Activated T-cell treated with anti-CD3 and anti-CD28 coated beads, Interleukin-2, amount 50 U/mL, for 24 hours (primary cell): ENCODE results near the gene GGACT.
"Not testable (repeated sequence)": the region's sequence is repeated elsewhere in the genome, so short reads cannot be mapped to it uniquely, and the experiment has no call there.

Experiments used
- DNase-seq: peaks from one replicate; pipeline ENCODE4 v3.0.0-alpha.2; 2020
- H3K27ac Mint-ChIP-seq: 2 replicates; pipeline ENCODE4 v1.8.0; 2020; ENCODE audit warnings: mild to moderate bottlenecking, mixed read lengths
- H3K27me3 Mint-ChIP-seq: 2 replicates; pipeline ENCODE4 v1.8.0; 2020; ENCODE audit warnings: mixed read lengths
- H3K36me3 Mint-ChIP-seq: 2 replicates; pipeline ENCODE4 v1.8.0; 2020; ENCODE audit warnings: low read depth, mixed read lengths
- H3K4me1 Mint-ChIP-seq: 2 replicates; pipeline ENCODE4 v1.8.0; 2020; ENCODE audit warnings: low read depth, mixed read lengths
- H3K4me3 Mint-ChIP-seq: 2 replicates; pipeline ENCODE4 v1.8.0; 2020; ENCODE audit warnings: mild to moderate bottlenecking, moderate library complexity, mixed read lengths
- H3K9me3 Mint-ChIP-seq: 2 replicates; pipeline ENCODE4 v1.8.0; 2020; ENCODE audit warnings: mixed read lengths

GGACT gene

GRCh38 chr13:100581504-100581903, 7.1 kb downstream of the GGACT start:
- no peak overlapping the region for H3K4me3 Mint-ChIP-seq
- no peaks in the 10 kb centered on the region for H3K27me3 Mint-ChIP-seq
- H3K36me3 Mint-ChIP-seq: peaks cover 24% of the 10 kb centered on the region
- no peak for DNase-seq
- H3K4me1 Mint-ChIP-seq: peaks cover 30% of the 10 kb centered on the region
- no peak overlapping the region for H3K27ac Mint-ChIP-seq
- no peaks in the 10 kb centered on the region for H3K9me3 Mint-ChIP-seq

GRCh38 chr13:100581030-100581429, 7.6 kb downstream of the GGACT start:
- Mint-ChIP-seq H3K36me3 (peaks cover 26% of the 10 kb centered on the region), H3K4me3 (no peak overlapping the region), H3K27me3 (no peaks in the 10 kb centered on the region), H3K4me1 (peaks cover 29% of the 10 kb centered on the region), H3K9me3 (no peaks in the 10 kb centered on the region), H3K27ac (no peak overlapping the region)
- no peak for DNase-seq

DNA sequence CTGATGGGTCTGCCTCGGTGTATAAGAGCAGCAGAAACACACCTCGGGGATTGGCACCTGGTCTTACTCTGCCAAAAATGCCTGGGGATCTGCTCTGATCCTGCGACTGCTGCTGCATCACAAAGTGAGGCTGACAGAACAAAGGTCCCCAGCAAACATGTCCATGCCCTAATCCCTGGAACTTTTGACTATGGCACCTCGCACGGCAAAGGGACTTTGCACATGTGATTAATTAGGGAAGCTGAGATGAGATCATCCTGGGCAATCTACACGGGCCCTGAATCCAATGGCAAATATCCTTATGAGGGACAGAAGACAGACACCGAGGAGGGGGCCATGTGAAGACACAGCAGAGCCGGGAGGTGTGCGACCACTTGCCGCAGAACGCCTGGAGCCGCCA, 8.5 kb downstream of the GGACT start:
- H3K36me3 Mint-ChIP-seq: peaks cover 26% of the 10 kb centered on the region
- H3K27ac Mint-ChIP-seq: no peak overlapping the region
- peaks cover 23% of the 10 kb centered on the region for H3K4me1 Mint-ChIP-seq
- H3K9me3 Mint-ChIP-seq: no peaks in the 10 kb centered on the region
- H3K4me3 Mint-ChIP-seq: no peak overlapping the region
- no peaks in the 10 kb centered on the region for H3K27me3 Mint-ChIP-seq
- no peak for DNase-seq

- Mint-ChIP-seq H3K4me1 (peaks cover 28% of the 10 kb centered on the region), H3K36me3 (peaks cover 25% of the 10 kb centered on the region)
- DNase-seq, H3K9me3 Mint-ChIP-seq, H3K4me3 Mint-ChIP-seq, H3K27me3 Mint-ChIP-seq, H3K27ac Mint-ChIP-seq: not testable (repeated sequence)
Measured at GRCh38 chr13:100577239-100577638, 11.3 kb downstream of the GGACT start.

DNA sequence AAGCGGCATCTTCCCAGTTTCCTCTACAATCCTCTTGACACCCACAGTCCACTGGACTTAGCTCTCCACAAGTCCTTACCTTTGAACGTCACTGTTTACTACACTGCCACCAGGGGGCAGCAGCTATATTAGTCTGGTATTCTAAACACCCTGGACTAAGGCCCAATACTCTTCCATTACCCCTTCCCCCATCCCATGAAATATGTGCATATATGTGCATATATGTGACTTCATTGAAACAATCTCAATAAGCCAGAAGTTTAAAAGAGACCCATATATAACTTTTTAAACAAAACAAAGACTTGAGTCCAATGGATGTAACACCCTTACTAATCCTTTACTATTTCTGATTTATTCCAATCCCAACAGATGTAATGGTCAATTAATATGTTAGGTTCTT, 15.5 kb downstream of the GGACT start:
- Mint-ChIP-seq H3K27ac (no peak overlapping the region), H3K4me3 (no peak overlapping the region), H3K27me3 (no peaks in the 10 kb centered on the region)

DNA sequence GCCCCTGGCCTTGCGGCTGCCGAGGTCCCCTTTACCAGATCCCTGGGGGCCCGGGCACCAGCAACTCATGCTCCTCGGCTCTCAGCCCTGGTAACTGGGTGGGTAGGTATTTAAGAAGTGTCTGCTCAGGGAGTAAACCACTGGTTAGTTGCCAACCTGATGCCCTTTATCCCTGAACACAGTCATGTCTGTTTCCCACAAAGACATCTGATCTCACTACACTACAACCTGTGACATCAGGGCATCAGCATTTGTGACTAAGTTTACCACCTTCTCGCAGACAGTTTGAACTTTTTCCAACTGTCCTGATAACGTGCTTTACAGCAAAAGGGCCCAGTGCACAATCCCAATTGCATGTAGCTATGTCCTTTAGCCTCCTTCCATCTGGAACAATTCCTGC, 22.0 kb downstream of the GGACT start:
- Mint-ChIP-seq H3K4me3 (no peak overlapping the region), H3K4me1 (peaks cover 3% of the 10 kb centered on the region), H3K9me3 (no peaks in the 10 kb centered on the region), H3K36me3 (no peaks in the 10 kb centered on the region), H3K27ac (no peak overlapping the region), H3K27me3 (no peaks in the 10 kb centered on the region)
- DNase-seq: no peak

More for the DNA sequence above, 15.5 kb downstream of the GGACT start:
- H3K36me3 Mint-ChIP-seq: peaks cover 4% of the 10 kb centered on the region
- peaks cover 16% of the 10 kb centered on the region for H3K4me1 Mint-ChIP-seq
- no peaks in the 10 kb centered on the region for H3K9me3 Mint-ChIP-seq
- peak; percentile 72 for DNase-seq

- Mint-ChIP-seq H3K4me3 (no peak overlapping the region), H3K27me3 (no peaks in the 10 kb centered on the region), H3K4me1 (peaks cover 3% of the 10 kb centered on the region), H3K9me3 (no peaks in the 10 kb centered on the region), H3K27ac (no peak overlapping the region), H3K36me3 (no peaks in the 10 kb centered on the region)
- no peak for DNase-seq
Measured at GRCh38 chr13:100565286-100565685, 23.3 kb downstream of the GGACT start.

- Mint-ChIP-seq H3K4me3 (no peak overlapping the region), H3K9me3 (no peaks in the 10 kb centered on the region), H3K27ac (no peak overlapping the region), H3K4me1 (peaks cover 3% of the 10 kb centered on the region), H3K27me3 (no peaks in the 10 kb centered on the region), H3K36me3 (no peaks in the 10 kb centered on the region)
- DNase-seq: no peak
Measured at GRCh38 chr13:100564444-100565223, 24.0 kb downstream of the GGACT start.

DNA sequence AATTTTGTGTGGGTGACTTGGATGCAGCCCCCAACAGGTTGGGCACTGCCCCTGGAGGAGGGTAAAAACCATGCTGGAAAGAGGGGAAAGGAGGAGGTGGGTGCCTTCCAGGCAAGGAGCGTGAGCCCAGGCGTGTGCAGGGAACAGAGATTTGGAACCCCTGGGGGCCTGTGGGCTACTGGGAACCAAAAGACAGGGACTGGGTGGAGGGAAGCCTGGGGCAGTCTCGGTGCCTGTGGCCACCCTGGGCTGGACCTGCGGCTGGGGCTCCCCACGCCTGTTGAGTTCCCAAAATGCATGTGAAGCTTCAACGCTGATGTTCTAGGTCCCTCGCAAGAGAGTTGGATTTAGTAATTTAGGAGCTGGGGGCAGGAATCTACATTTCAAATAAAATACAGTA, 24.8 kb downstream of the GGACT start:
- H3K9me3 Mint-ChIP-seq: no peaks in the 10 kb centered on the region
- no peak for DNase-seq
- H3K4me1 Mint-ChIP-seq: peaks cover 3% of the 10 kb centered on the region
- H3K27ac Mint-ChIP-seq: no peak overlapping the region
- no peak overlapping the region for H3K4me3 Mint-ChIP-seq
- no peaks in the 10 kb centered on the region for H3K27me3 Mint-ChIP-seq
- H3K36me3 Mint-ChIP-seq: no peaks in the 10 kb centered on the region

DNA sequence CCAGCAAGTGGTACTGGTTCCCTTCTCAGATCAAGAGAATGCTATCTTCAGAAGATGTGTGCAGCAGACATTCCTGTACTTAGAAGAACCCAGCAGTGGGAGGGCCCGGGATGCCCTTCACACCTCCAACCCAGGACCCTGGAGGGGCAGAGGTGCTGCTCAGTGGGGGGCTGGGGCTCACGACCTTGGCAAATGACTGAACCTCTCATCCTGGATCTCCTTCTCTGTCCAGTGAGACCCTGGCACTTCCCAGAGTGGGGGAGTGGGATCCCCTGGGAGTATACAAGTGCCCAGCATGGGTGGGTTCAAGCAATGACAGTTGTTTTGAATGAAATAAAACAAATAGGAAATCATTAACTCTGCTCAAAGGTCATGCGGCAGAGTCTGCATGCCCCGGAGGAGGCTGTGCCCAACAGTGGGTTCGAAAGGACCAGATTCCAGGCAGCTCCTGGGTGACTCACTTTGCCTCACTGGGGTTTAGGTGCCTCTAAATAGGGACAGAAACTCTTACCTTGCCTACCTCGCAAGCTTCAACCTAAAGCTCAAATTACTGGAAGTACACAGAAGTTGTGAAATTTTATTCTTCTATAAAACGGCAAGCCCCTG, 26.9 kb downstream of the GGACT start:
- Mint-ChIP-seq H3K4me1 (peaks cover 3% of the 10 kb centered on the region), H3K4me3 (no peak overlapping the region), H3K27me3 (no peaks in the 10 kb centered on the region), H3K9me3 (no peaks in the 10 kb centered on the region), H3K27ac (no peak overlapping the region), H3K36me3 (no peaks in the 10 kb centered on the region)
- no peak for DNase-seq

DNA sequence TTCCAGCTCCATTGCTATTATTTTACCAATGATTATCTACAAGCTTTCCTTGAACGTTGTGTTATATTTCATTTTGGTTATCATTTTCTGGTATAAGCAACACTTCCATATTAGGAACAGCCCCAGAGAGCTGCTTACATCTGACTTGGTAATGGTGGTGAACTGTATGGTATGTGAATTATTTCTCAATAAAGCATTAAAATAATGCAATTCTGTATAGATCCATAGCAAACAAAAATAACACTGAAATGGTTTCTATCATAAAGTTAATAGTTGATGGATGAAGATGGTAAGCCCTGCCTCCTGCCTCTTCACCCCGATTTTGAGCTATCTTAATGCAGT, 27.5 kb downstream of the GGACT start:
- no peak overlapping the region for H3K27ac Mint-ChIP-seq
- no peak for DNase-seq
- H3K9me3 Mint-ChIP-seq: no peaks in the 10 kb centered on the region
- no peaks in the 10 kb centered on the region for H3K27me3 Mint-ChIP-seq
- H3K4me1 Mint-ChIP-seq: peaks cover 3% of the 10 kb centered on the region
- no peak overlapping the region for H3K4me3 Mint-ChIP-seq
- no peaks in the 10 kb centered on the region for H3K36me3 Mint-ChIP-seq

GRCh38 chr13:100560498-100561157, 28.0 kb downstream of the GGACT start:
- no peak overlapping the region for H3K27ac Mint-ChIP-seq
- H3K4me3 Mint-ChIP-seq: no peak overlapping the region
- H3K4me1 Mint-ChIP-seq: peaks cover 2% of the 10 kb centered on the region
- H3K36me3 Mint-ChIP-seq: no peaks in the 10 kb centered on the region
- H3K27me3 Mint-ChIP-seq: no peaks in the 10 kb centered on the region
- DNase-seq: no peak
- H3K9me3 Mint-ChIP-seq: no peaks in the 10 kb centered on the region

DNA sequence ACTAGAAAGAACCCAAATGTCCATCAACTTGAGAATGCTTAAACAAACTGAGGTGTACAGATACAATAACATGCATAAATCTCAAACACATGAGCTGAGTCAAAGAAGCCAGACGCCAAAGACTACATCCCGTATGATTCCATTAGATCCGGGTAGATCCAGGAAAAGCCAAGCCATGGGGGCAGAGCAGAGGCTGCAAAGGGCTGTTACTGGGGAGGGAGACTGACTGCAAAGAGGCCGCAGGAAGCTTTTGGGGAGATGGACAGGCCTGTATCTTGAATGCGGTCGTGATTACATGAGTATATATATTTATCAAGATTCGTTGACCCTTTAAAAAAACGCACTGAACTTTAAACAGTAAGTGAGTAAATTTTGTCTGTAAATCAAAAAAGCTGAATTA, 28.7 kb downstream of the GGACT start:
- no peak overlapping the region for H3K27ac Mint-ChIP-seq
- no peaks in the 10 kb centered on the region for H3K9me3 Mint-ChIP-seq
- no peak overlapping the region for H3K4me3 Mint-ChIP-seq
- no peaks in the 10 kb centered on the region for H3K36me3 Mint-ChIP-seq
- H3K4me1 Mint-ChIP-seq: no peaks in the 10 kb centered on the region
- no peaks in the 10 kb centered on the region for H3K27me3 Mint-ChIP-seq
- no peak for DNase-seq

- H3K4me3 Mint-ChIP-seq: no peak overlapping the region
- H3K4me1 Mint-ChIP-seq: no peaks in the 10 kb centered on the region
- no peaks in the 10 kb centered on the region for H3K9me3 Mint-ChIP-seq
- H3K36me3 Mint-ChIP-seq: peaks cover 3% of the 10 kb centered on the region
- no peak overlapping the region for H3K27ac Mint-ChIP-seq
- no peak for DNase-seq
- H3K27me3 Mint-ChIP-seq: no peaks in the 10 kb centered on the region
Measured at GRCh38 chr13:100552755-100553154, 35.8 kb downstream of the GGACT start.

GRCh38 chr13:100549316-100549715, 39.3 kb downstream of the GGACT start:
- Mint-ChIP-seq H3K4me3 (no peak overlapping the region), H3K4me1 (no peaks in the 10 kb centered on the region), H3K36me3 (peaks cover 3% of the 10 kb centered on the region)

More at GRCh38 chr13:100549316-100549715, 39.3 kb downstream of the GGACT start:
- no peak for DNase-seq
- Mint-ChIP-seq H3K9me3 (no peaks in the 10 kb centered on the region), H3K27me3 (no peaks in the 10 kb centered on the region), H3K27ac (no peak overlapping the region)
